ENCODE data around the gene CLBA1.

CLBA1 gene

DNA sequence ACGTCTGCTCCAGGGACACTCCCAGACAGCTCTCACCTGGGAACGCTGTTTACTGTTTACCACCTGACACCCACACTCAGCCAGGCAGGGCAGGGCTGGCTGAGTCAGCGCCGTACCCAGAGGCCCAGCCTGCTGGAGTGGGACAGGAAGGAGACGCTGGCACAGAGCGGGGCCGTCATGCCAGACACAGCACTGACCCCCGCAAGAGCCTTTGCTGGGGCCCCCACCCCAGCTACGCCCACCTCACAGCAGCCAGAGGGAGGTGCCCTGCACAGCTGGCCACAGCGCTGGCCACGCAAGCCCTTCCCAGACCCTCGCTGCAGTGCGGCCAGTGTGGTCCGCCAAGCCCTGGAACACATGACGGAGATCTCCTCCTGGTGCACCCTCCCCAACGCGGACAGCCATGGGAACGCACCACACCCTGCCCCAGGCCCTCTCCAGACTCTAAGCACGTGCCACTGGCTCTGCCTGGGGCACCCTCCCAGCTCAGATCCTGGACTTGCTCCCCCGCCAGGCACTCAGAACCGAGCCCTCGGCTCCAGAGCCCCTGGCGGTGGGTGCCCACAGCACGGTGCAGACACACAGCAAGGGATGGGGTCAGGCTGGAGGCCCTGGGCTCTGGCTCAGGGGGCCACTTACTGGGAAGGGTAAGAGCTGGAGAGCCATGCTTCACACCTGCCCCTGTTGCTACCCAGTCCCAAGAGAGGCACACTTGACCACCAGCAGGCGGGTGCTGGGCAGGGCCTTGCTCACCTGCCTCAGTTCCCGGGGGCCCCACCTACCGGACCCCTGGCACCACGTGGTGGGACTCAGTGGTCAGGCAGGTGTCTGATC lies 13.1 kb upstream of the CLBA1 start:
- no peak overlapping the region for H3K9ac ChIP-seq (ENCODE audit: insufficient read length)
- DNase-seq (ENCODE audit: low read depth, low spot score) = no peak
- TF ChIP-seq POLR2AphosphoS5 (IDR thresholded peaks at IDR 0.05; ENCODE audit: borderline replicate concordance, low read depth, low read length) (no peak), EZH2 (IDR thresholded peaks at IDR 0.05) (no peak), FOXP2 (optimal IDR thresholded peaks at IDR 0.05; ENCODE audit: control extremely low read depth, extremely low read length, insufficient read depth) (no peak)
- H3K36me3 ChIP-seq (ENCODE audit: insufficient read depth, low read length) = no peaks in the 10 kb centered on the region
- no peaks in the 10 kb centered on the region for H3K9me3 ChIP-seq (ENCODE audit: low read depth, low read length)
- H3K27ac ChIP-seq = no peak overlapping the region
- H3K4me3 ChIP-seq = no peak overlapping the region

DNA sequence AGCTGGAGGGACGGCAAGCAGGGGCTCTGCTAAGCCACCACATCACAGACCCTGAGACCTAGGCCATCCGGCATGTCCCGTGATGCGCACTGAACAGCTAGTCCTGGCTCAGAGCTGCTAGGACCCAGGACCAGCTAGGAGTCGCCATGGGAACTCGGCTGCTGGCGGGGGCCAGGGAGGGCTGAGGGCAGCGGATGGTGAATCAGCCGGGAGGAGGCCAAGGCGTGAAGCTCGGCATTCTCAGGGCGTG lies 12.5 kb upstream of the CLBA1 start:
- Histone ChIP-seq H3K27ac (no peak overlapping the region), H3K9me3 (ENCODE audit: low read depth, low read length) (no peaks in the 10 kb centered on the region), H3K4me3 (no peak overlapping the region), H3K9ac (ENCODE audit: insufficient read length) (no peak overlapping the region), H3K36me3 (ENCODE audit: insufficient read depth, low read length) (no peaks in the 10 kb centered on the region)
- DNase-seq (ENCODE audit: low read depth, low spot score) = no peak
- no peak for TF ChIP-seq EZH2 (IDR thresholded peaks at IDR 0.05)
- no peak for TF ChIP-seq FOXP2 (optimal IDR thresholded peaks at IDR 0.05; ENCODE audit: control extremely low read depth, extremely low read length, insufficient read depth)
- TF ChIP-seq POLR2AphosphoS5 (IDR thresholded peaks at IDR 0.05; ENCODE audit: borderline replicate concordance, low read depth, low read length) = no peak

DNA sequence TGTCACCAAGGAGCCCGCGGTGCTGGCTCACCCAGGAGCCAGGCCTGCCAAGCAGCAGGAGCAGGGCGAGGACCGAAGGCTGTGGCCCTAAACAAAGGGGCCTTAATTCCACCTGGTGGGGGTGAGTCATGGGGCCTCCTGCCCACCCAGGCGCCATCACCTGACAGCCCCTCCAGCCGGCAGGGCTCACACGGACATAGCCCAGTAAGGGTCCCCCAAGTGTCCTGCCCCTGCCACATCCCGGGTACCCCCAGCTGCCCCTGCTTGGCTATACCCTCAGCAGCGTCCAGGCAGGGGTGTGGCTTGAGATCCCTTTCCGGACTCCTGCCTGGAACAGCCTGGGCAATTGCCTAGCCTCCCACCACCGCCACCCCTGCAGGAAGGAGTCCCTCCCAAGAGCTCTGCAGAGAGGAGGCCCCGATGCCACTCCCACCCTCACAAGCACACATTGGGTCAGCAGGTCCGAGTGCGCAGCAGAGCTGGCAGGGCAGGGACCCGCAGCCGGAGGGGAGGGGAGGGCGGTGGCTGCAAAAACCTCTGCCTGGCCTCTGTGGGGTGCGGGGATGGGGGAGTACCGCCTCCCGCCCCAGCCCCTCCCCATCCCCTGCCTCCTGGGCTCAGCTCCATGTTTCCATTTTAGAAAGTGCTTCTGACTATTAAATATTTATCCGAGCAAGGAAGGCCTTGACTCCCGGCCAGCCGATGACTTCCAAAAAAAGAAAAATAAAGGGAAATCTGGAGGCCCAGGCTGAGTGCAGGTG lies 12.0 kb upstream of the CLBA1 start:
- H3K9ac ChIP-seq (ENCODE audit: insufficient read length) = no peak overlapping the region
- H3K4me3 ChIP-seq = no peak overlapping the region
- no peak overlapping the region for H3K27ac ChIP-seq
- no peaks in the 10 kb centered on the region for H3K36me3 ChIP-seq (ENCODE audit: insufficient read depth, low read length)
- DNase-seq (ENCODE audit: low read depth, low spot score) = no peak
- TF ChIP-seq EZH2 (IDR thresholded peaks at IDR 0.05) = no peak
- no peak for TF ChIP-seq FOXP2 (optimal IDR thresholded peaks at IDR 0.05; ENCODE audit: control extremely low read depth, extremely low read length, insufficient read depth)
- no peak for TF ChIP-seq POLR2AphosphoS5 (IDR thresholded peaks at IDR 0.05; ENCODE audit: borderline replicate concordance, low read depth, low read length)
- no peaks in the 10 kb centered on the region for H3K9me3 ChIP-seq (ENCODE audit: low read depth, low read length)

DNA sequence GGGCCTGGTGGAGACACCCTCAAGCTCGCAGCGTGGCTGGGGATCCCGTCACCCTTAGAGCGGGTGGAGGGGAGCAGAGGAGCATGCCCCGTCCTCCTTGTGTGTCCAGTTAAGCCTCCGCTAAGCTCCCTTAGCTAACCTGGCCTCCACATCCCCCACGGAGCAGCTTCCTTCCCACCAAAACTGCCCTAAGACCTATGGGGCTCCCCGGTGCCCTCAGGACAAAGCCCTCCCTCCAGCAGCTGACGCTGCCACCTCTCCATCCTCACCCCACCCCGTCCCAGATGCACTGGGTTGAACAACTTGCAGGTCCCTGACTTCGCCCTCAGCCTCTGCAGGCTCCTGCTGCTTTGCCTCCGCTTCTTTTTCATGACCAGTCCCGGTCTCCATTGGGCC lies 11.4 kb upstream of the CLBA1 start:
- Histone ChIP-seq H3K4me3 (no peak overlapping the region), H3K9ac (ENCODE audit: insufficient read length) (no peak overlapping the region), H3K27ac (no peak overlapping the region), H3K9me3 (ENCODE audit: low read depth, low read length) (no peaks in the 10 kb centered on the region), H3K36me3 (ENCODE audit: insufficient read depth, low read length) (no peaks in the 10 kb centered on the region)
- no peak for TF ChIP-seq FOXP2 (optimal IDR thresholded peaks at IDR 0.05; ENCODE audit: control extremely low read depth, extremely low read length, insufficient read depth)
- DNase-seq (ENCODE audit: low read depth, low spot score) = no peak

DNA sequence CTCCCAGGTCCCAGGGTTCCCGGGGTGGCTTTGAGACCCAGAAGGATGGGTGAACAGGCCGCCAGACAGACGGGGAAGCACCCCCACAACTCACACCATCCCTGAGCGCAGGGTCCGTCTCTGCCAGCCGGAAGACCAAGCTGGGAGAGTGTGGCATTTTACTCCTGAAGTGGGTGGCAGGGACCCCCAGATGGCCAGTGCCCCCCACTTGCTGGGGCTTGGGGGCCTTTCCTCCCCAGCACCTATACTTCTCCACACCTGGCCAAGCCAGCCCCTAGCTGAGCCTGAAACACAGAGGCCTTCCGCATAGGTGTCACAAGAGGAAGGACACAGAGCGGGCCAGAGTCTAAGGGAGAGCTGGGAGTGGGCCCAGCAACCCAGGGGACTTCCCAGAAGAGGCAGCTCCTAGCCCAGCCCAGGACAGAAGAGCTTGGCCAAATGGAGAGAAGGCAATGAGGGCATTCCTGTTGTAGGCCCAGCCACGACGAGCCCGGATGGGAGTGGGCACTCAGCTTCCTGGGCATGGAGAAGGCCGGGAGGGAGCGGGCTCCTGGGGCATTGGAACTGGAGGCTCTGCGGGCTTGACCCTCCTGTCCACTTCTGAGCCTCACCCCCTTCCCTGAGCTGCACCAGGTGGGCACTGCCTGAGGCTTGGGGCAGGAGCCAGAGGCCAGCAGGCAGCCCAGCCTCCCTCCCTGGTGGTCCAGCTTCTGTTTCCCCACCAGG lies 10.8 kb upstream of the CLBA1 start:
- H3K4me3 ChIP-seq = no peak overlapping the region
- H3K9me3 ChIP-seq (ENCODE audit: low read depth, low read length) = no peaks in the 10 kb centered on the region
- DNase-seq (ENCODE audit: low read depth, low spot score) = no peak
- no peak overlapping the region for H3K27ac ChIP-seq
- no peak overlapping the region for H3K9ac ChIP-seq (ENCODE audit: insufficient read length)
- TF ChIP-seq FOXP2 (optimal IDR thresholded peaks at IDR 0.05; ENCODE audit: control extremely low read depth, extremely low read length, insufficient read depth) (no peak), EZH2 (IDR thresholded peaks at IDR 0.05) (no peak), POLR2AphosphoS5 (IDR thresholded peaks at IDR 0.05; ENCODE audit: borderline replicate concordance, low read depth, low read length) (no peak)
- no peaks in the 10 kb centered on the region for H3K36me3 ChIP-seq (ENCODE audit: insufficient read depth, low read length)

DNA sequence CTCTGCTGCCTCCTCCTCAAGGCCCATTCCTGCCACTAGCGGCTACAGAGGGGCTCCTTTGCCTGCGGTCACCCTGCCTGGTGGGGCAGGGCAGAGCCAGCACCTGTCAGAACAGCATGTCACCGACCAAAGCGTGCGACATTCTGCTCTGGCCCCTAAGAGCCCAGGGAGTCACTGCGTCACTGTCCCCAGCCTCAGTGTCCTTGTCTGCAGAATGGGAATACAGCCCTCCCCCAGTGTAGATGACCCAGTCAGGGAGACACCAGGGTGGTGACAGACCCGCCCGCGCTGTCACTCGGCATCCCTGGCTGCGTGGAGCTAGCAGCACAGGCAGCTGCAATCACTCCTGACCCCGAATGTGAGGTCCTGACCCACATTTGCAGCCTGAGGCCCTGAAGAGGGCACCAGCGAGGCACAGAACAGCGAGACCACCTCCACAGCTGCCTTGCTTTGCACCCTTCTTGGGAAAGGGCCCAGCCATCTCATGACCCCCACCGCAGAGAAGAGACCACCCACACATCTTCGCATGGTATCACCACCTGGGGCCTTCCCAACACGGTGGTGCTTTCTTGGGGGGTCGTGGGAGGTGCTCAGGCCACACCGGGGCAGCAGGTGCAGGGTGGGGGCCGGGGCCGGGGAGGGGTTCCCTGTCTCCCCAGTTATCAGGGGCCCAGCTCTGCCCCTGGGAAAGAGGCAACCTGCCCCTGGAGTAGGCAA lies 9.9 kb upstream of the CLBA1 start:
- Histone ChIP-seq H3K9me3 (ENCODE audit: low read depth, low read length) (no peaks in the 10 kb centered on the region), H3K27ac (no peak overlapping the region), H3K36me3 (ENCODE audit: insufficient read depth, low read length) (no peaks in the 10 kb centered on the region), H3K9ac (ENCODE audit: insufficient read length) (no peak overlapping the region), H3K4me3 (no peak overlapping the region)
- TF ChIP-seq POLR2AphosphoS5 (IDR thresholded peaks at IDR 0.05; ENCODE audit: borderline replicate concordance, low read depth, low read length) = no peak
- no peak for TF ChIP-seq FOXP2 (optimal IDR thresholded peaks at IDR 0.05; ENCODE audit: control extremely low read depth, extremely low read length, insufficient read depth)
- no peak for TF ChIP-seq EZH2 (IDR thresholded peaks at IDR 0.05)
- DNase-seq (ENCODE audit: low read depth, low spot score) = no peak

DNA sequence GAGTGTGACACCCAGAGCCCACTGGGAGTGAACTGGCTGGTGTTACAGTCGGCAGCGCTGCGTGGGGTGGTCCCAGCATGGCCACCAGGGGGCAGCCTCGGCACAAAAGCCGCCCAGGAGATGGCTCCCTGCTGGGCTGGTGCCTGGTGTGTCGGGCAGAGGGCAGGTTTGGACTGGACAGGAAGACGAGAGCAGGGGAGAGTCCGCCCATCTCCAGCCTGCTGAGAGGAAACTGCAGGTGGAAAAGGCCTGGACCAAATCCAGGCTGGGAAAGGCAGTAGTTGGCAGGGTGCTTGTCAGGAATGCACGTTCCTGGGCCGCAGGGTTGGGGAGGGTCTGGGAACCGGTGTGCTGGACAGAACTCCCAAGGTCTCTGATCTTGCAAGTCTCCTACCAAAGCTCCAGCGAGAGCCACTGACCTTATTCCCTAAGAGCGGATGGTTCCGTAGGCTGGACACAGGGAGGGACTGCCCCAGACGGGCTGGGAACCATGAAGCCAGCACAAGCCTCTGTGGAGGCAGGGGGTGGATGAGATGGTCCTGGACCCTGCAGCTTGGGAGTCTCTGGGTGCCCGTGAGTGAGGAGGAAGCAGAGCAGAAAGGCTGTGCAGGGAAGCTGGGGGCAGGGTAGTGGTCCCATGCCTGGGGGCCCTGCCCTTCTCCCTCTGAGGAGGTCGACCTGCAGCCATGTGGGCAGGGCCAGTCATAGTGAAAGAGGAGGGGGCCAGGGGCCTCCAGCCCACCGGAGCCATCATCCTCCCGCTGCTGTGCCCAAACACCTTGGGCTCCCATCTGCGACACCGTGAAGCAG lies 9.2 kb upstream of the CLBA1 start:
- H3K9ac ChIP-seq (ENCODE audit: insufficient read length) = no peak overlapping the region
- TF ChIP-seq POLR2AphosphoS5 (IDR thresholded peaks at IDR 0.05; ENCODE audit: borderline replicate concordance, low read depth, low read length) (no peak), FOXP2 (optimal IDR thresholded peaks at IDR 0.05; ENCODE audit: control extremely low read depth, extremely low read length, insufficient read depth) (no peak), EZH2 (IDR thresholded peaks at IDR 0.05) (no peak)
- no peak overlapping the region for H3K27ac ChIP-seq
- no peak for DNase-seq (ENCODE audit: low read depth, low spot score)
- H3K9me3 ChIP-seq (ENCODE audit: low read depth, low read length) = no peaks in the 10 kb centered on the region
- no peaks in the 10 kb centered on the region for H3K36me3 ChIP-seq (ENCODE audit: insufficient read depth, low read length)
- no peak overlapping the region for H3K4me3 ChIP-seq

Measured in SK-N-MC (cell line).